ENCODE results near the gene SP3. TPM values are rescaled to one million over a fixed set of nuclear protein-coding genes. Genes with fewer than 3 reads are reported as not detected.
A peak's percentile ranks its signal among the peaks of the same experiment; 100 is the strongest.

Gene SP3
- 55.9 and 98.8 TPM in 2 replicates for total RNA-seq (2014; rRNA removed; shearing (Covaris generic))

GRCh38 chr2:173965372-173966025, at the start of gene SP3:
Gene SP3 (minus strand): TSS chr2:173965373. CDS start chr2:173965171, 202 bp downstream.
- peak; percentile 95 for DNase-seq (ENCODE audit: low read depth)

GRCh38 chr2:174014699-174015070, 49.5 kb upstream of the SP3 start:
- DNase-seq (ENCODE audit: low read depth): no peak

GRCh38 chr2:174014011-174014698, 49.0 kb upstream of the SP3 start:
- DNase-seq (ENCODE audit: low read depth): no peak

- DNase-seq (ENCODE audit: low read depth): no peak
These were observed 48.2 kb upstream of the SP3 start for GRCh38 chr2:174013315-174013751.

GRCh38 chr2:174012347-174013314, 47.5 kb upstream of the SP3 start:
- peak; percentile 55 for DNase-seq (ENCODE audit: low read depth)

GRCh38 chr2:174011796-174012195, 46.6 kb upstream of the SP3 start:
- DNase-seq (ENCODE audit: low read depth): no peak

- no peak for DNase-seq (ENCODE audit: low read depth)
These were observed 46.0 kb upstream of the SP3 start for GRCh38 chr2:174011173-174011572.

GRCh38 chr2:174009488-174010223, 44.5 kb upstream of the SP3 start:
- peak; percentile 32 for DNase-seq (ENCODE audit: low read depth)

- no peak for DNase-seq (ENCODE audit: low read depth)
These were observed 43.5 kb upstream of the SP3 start for GRCh38 chr2:174008720-174009119.

GRCh38 chr2:174007010-174007409, 41.8 kb upstream of the SP3 start:
- no peak for DNase-seq (ENCODE audit: low read depth)

GRCh38 chr2:174005801-174006419, 40.7 kb upstream of the SP3 start:
- DNase-seq (ENCODE audit: low read depth): no peak

GRCh38 chr2:174004905-174005605, 39.9 kb upstream of the SP3 start:
- peak; percentile 81 for DNase-seq (ENCODE audit: low read depth)

- DNase-seq (ENCODE audit: low read depth): no peak
These were observed 38.8 kb upstream of the SP3 start for GRCh38 chr2:174003720-174004695.

GRCh38 chr2:174002679-174003078, 37.5 kb upstream of the SP3 start:
- DNase-seq (ENCODE audit: low read depth): no peak

- DNase-seq (ENCODE audit: low read depth): no peak
These were observed 35.9 kb upstream of the SP3 start for GRCh38 chr2:174001107-174001506.

GRCh38 chr2:173999724-174000123, 34.6 kb upstream of the SP3 start:
- DNase-seq (ENCODE audit: low read depth): no peak

GRCh38 chr2:173999272-173999671, 34.1 kb upstream of the SP3 start:
- DNase-seq (ENCODE audit: low read depth): no peak

- DNase-seq (ENCODE audit: low read depth): no peak
These were observed 33.2 kb upstream of the SP3 start for GRCh38 chr2:173998386-173998785.

GRCh38 chr2:173997753-173998152, 32.6 kb upstream of the SP3 start:
- no peak for DNase-seq (ENCODE audit: low read depth)

Measured in M059J (cell line).